Nephron progenitor cell (in vitro differentiated cells): ENCODE measurements around the gene TCF7L2.

ENCODE experiments used
- DNase-seq: peaks from one replicate; pipeline ENCODE4 v3.0.0; 2021
- H3K27ac Mint-ChIP-seq: 2 replicates; pipeline ENCODE4 v1.8.0; 2021; ENCODE audit warnings: mild to moderate bottlenecking, moderate library complexity, mixed read lengths
- H3K27me3 Mint-ChIP-seq: 2 replicates; pipeline ENCODE4 v1.8.0; 2021; ENCODE audit warnings: mild to moderate bottlenecking, low read depth, mixed read lengths; ENCODE audit not compliant: poor library complexity
- H3K36me3 Mint-ChIP-seq: 2 replicates; pipeline ENCODE4 v1.8.0; 2021; ENCODE audit warnings: low read depth, mixed read lengths
- H3K4me1 Mint-ChIP-seq: 2 replicates; pipeline ENCODE4 v1.8.0; 2021; ENCODE audit warnings: mixed read lengths
- H3K4me3 Mint-ChIP-seq: 2 replicates; pipeline ENCODE4 v1.8.0; 2021; ENCODE audit warnings: mild to moderate bottlenecking, moderate library complexity, mixed read lengths
- H3K9me3 Mint-ChIP-seq: 2 replicates; pipeline ENCODE4 v1.8.0; 2021; ENCODE audit warnings: mild to moderate bottlenecking, moderate library complexity, mixed read lengths
- TF ChIP-seq, protein P1 (sequence below): fragments of 200-600 bp; sonication (generic); IDR thresholded peaks from 2 replicates; pipeline ENCODE4 v1.5.0; 2021; ENCODE audit warnings: antibody characterized with exemption

TCF7L2 gene

GRCh38 chr10:113036619-113037018 is 86.6 kb downstream of the TCF7L2 start:
- H3K9me3 Mint-ChIP-seq = no peaks in the 10 kb centered on the region
- no peak overlapping the region for H3K27ac Mint-ChIP-seq
- peaks cover 44% of the 10 kb centered on the region for H3K36me3 Mint-ChIP-seq
- no peak overlapping the region for H3K4me3 Mint-ChIP-seq
- TF ChIP-seq, protein P1, sequence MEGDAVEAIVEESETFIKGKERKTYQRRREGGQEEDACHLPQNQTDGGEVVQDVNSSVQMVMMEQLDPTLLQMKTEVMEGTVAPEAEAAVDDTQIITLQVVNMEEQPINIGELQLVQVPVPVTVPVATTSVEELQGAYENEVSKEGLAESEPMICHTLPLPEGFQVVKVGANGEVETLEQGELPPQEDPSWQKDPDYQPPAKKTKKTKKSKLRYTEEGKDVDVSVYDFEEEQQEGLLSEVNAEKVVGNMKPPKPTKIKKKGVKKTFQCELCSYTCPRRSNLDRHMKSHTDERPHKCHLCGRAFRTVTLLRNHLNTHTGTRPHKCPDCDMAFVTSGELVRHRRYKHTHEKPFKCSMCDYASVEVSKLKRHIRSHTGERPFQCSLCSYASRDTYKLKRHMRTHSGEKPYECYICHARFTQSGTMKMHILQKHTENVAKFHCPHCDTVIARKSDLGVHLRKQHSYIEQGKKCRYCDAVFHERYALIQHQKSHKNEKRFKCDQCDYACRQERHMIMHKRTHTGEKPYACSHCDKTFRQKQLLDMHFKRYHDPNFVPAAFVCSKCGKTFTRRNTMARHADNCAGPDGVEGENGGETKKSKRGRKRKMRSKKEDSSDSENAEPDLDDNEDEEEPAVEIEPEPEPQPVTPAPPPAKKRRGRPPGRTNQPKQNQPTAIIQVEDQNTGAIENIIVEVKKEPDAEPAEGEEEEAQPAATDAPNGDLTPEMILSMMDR = no peak
- peaks cover 7% of the 10 kb centered on the region for H3K27me3 Mint-ChIP-seq
- no peak for DNase-seq
- H3K4me1 Mint-ChIP-seq = peaks cover 51% of the 10 kb centered on the region

DNA sequence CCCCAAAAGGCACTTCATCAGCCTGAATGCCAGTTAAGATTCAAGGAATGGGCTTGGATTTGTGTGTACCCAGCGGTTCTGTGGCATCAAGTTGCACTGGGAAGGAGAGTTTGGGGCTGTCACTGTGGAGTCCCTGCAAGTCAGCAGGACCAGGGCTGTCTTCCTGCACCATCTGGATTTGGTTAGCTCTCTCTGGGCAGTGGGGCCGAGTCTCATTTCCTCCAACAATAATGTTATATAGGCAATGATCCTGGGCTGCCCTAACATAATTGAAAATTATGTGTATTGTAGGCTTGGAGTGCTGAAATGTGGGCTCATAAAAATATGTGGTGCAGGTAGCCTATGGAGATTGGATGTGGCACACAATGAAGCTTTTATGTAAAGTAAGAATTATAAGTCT is 87.2 kb downstream of the TCF7L2 start:
- Mint-ChIP-seq H3K27me3 (peaks cover 10% of the 10 kb centered on the region), H3K4me3 (no peak overlapping the region), H3K36me3 (peaks cover 47% of the 10 kb centered on the region), H3K9me3 (no peaks in the 10 kb centered on the region), H3K27ac (no peak overlapping the region), H3K4me1 (peaks cover 45% of the 10 kb centered on the region)
- DNase-seq = no peak
- TF ChIP-seq, protein P1 = no peak

DNA sequence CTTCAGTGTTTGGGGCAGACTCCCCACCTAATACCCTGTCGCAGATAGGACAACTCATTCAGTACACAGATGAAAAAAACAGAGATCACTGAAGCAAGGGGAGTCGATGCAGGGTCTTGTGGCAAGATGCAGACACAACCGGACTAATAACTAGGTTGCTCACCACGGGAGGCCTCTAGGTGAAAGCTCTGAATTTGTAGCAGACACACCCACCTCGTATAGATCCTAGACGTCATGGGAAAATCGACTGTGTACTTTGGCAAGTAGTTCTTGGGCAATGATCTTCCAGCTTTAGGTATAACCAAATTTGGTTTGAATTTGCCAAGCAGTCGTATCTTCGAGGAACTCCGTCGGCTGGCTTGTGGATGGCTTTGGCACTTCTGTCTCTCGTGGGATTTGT is 88.1 kb downstream of the TCF7L2 start:
- no peaks in the 10 kb centered on the region for H3K9me3 Mint-ChIP-seq
- TF ChIP-seq, protein P1 = no peak
- H3K4me1 Mint-ChIP-seq = peaks cover 42% of the 10 kb centered on the region
- no peak for DNase-seq
- no peak overlapping the region for H3K27ac Mint-ChIP-seq
- H3K4me3 Mint-ChIP-seq = no peak overlapping the region
- peaks cover 10% of the 10 kb centered on the region for H3K27me3 Mint-ChIP-seq
- peaks cover 57% of the 10 kb centered on the region for H3K36me3 Mint-ChIP-seq

GRCh38 chr10:113038985-113039384 is 88.9 kb downstream of the TCF7L2 start:
- H3K27me3 Mint-ChIP-seq = peaks cover 11% of the 10 kb centered on the region
- peaks cover 44% of the 10 kb centered on the region for H3K4me1 Mint-ChIP-seq
- TF ChIP-seq, protein P1 = no peak
- H3K27ac Mint-ChIP-seq = no peak overlapping the region
- H3K9me3 Mint-ChIP-seq = no peaks in the 10 kb centered on the region
- peaks cover 57% of the 10 kb centered on the region for H3K36me3 Mint-ChIP-seq
- no peak overlapping the region for H3K4me3 Mint-ChIP-seq
- no peak for DNase-seq

GRCh38 chr10:113041324-113041723 is 91.3 kb downstream of the TCF7L2 start:
- peaks cover 39% of the 10 kb centered on the region for H3K4me1 Mint-ChIP-seq
- H3K36me3 Mint-ChIP-seq = peaks cover 69% of the 10 kb centered on the region
- DNase-seq = no peak
- H3K27ac Mint-ChIP-seq = no peak overlapping the region
- H3K9me3 Mint-ChIP-seq = no peaks in the 10 kb centered on the region
- no peak overlapping the region for H3K4me3 Mint-ChIP-seq
- H3K27me3 Mint-ChIP-seq = peaks cover 10% of the 10 kb centered on the region
- TF ChIP-seq, protein P1 = no peak

- peaks cover 73% of the 10 kb centered on the region for H3K36me3 Mint-ChIP-seq
- H3K27ac Mint-ChIP-seq = no peak overlapping the region
- TF ChIP-seq, protein P1 = no peak
- DNase-seq = no peak
- no peaks in the 10 kb centered on the region for H3K9me3 Mint-ChIP-seq
- H3K27me3 Mint-ChIP-seq = peaks cover 10% of the 10 kb centered on the region
- peaks cover 34% of the 10 kb centered on the region for H3K4me1 Mint-ChIP-seq
- no peak overlapping the region for H3K4me3 Mint-ChIP-seq
Measured at GRCh38 chr10:113041841-113042750, 92.0 kb downstream of the TCF7L2 start.
